Sigmoid colon (tissue), 7 donors: ENCODE results near the gene USP9X. TPM values are rescaled to one million over a fixed set of nuclear protein-coding genes. Genes with fewer than 3 reads are reported as not detected.

Experiments
- DNase-seq: peaks from one replicate; pipeline ENCODE4 v3.0.0-alpha.2; 2019
- H3K27ac ChIP-seq, 4 donors: fragments of 200-600 bp; sonication (generic); one replicate each; pipeline ENCODE4 v1.5.1; 2016 to 2019; ENCODE audit warnings: mild to moderate bottlenecking in 1 of 4
- H3K27me3 ChIP-seq, 3 donors: fragments of 200-600 bp; sonication (generic); one replicate each; pipeline ENCODE4 v1.5.1; 2019; ENCODE audit warnings: mild to moderate bottlenecking in 1 of 3
- H3K36me3 ChIP-seq, 4 donors: fragments of 200-600 bp; sonication (generic); one replicate each; pipeline ENCODE4 v1.5.1; 2016 to 2019
- H3K4me1 ChIP-seq, 4 donors: fragments of 200-600 bp; sonication (generic); one replicate each; pipeline ENCODE4 v1.5.1; 2017 to 2019
- H3K4me3 ChIP-seq, 4 donors: fragments of 200-600 bp; sonication (generic); one replicate each; pipeline ENCODE4 v1.5.1; 2017 to 2019; ENCODE audit warnings: mild to moderate bottlenecking in 2 of 4, moderate library complexity in 1 of 4
- H3K9me3 ChIP-seq, 4 donors: fragments of 200-600 bp in 3 of 4; sonication (generic) in 3 of 4; one replicate each; pipeline versions ENCODE4 v1.5.1 to v1.6.1; 2013 to 2019
- CTCF ChIP-seq, 4 experiments: fragments of 450-650 bp in 3 of 4; fragments of 200-600 bp in 1 of 4; IDR thresholded peaks; one replicate each; pipeline ENCODE4 v1.5.1; 2016 to 2019; ENCODE audit warnings: antibody characterized with exemption in 4 of 4, mild to moderate bottlenecking in 3 of 4, moderate library complexity in 2 of 4
- EP300 ChIP-seq, 4 donors: sonication (generic); formaldehyde crosslinking; IDR thresholded peaks; one replicate each; pipeline ENCODE4 v1.6.1; 2017; ENCODE audit warnings: antibody characterized with exemption in 4 of 4
- POLR2A ChIP-seq, 2 donors: fragments of 450-650 bp; IDR thresholded peaks; one replicate each; pipeline ENCODE4 v1.6.1; 2016; ENCODE audit warnings: antibody characterized with exemption in 2 of 2, mild to moderate bottlenecking in 2 of 2, moderate library complexity in 2 of 2
- POLR2AphosphoS5 ChIP-seq, 4 donors: sonication (generic); formaldehyde crosslinking; IDR thresholded peaks; one replicate each; pipeline ENCODE4 v1.6.1; 2017; ENCODE audit warnings: antibody characterized with exemption in 4 of 4
- WGBS, 2 donors: extraction: QIAGEN DNeasy Blood & Tissue Kit; methylation state at CpG; one replicate each; pipeline ENCODE4 v1.1.7; 2013; 5-methylcytosine and 5-hydroxymethylcytosine counted together
- intact Hi-C: fragments of 100-400 bp; cut with DNase I; formaldehyde crosslinking; loops from one replicate; pipeline ENCODE4 v1.15.1; 2023
- polyA plus RNA-seq, 3 donors: library from polyadenylated mRNA; stranded (reverse); fragments of 200-250 nt; gene quantifications; one replicate each; pipeline ENCODE4 v1.2.3, GENCODE V29; 2013
- total RNA-seq, 4 donors: library from RNA; depleted of rRNA; stranded (reverse); fragments of >200 nt; gene quantifications; one replicate each; pipeline ENCODE4 v1.1.0, GENCODE V29; 2016
- donor health status: healthy with polysubstance abuse.
- donor health status: Bipolar disorder and iron deficiency.
- donor health status: healthy.

The USP9X gene
- total and polyA plus RNA-seq, 7 donors = 9.6 to 84.5 (median 64.3) TPM

- H3K36me3 ChIP-seq = no peaks in the 10 kb centered on the region
- no peak for DNase-seq
- H3K4me1 ChIP-seq = no peaks in the 10 kb centered on the region
- H3K27me3 ChIP-seq = no peaks in the 10 kb centered on the region
- no peaks in the 10 kb centered on the region for H3K9me3 ChIP-seq
- TF ChIP-seq CTCF (IDR thresholded peaks at IDR 0.05) (no peak), POLR2AphosphoS5 (IDR thresholded peaks at IDR 0.05) (no peak), POLR2A (IDR thresholded peaks at IDR 0.05) (no peak), EP300 (IDR thresholded peaks at IDR 0.05) (no peak)
- 52 to 82% methylated on average over 13 of the region's 13 CpGs for WGBS, 2 donors
- intact Hi-C loops = no loop called here
- no peak overlapping the region for H3K27ac ChIP-seq
- no peak overlapping the region for H3K4me3 ChIP-seq
These were observed 174.3 kb downstream of the USP9X start for GRCh38 chrX:41259516-41259915.

GRCh38 chrX:41265615-41266014 lies 180.4 kb downstream of the USP9X start:
- DNase-seq = peak; percentile 83
- Histone ChIP-seq H3K4me3 (peak overlapping the region in 3 of 4 donors; percentile 10 to 30 (median 14)), H3K4me1 (no peaks in the 10 kb centered on the region), H3K27me3 (no peaks in the 10 kb centered on the region), H3K36me3 (no peaks in the 10 kb centered on the region), H3K27ac (peak overlapping the region in 3 of 4 donors; percentile 38 to 60 (median 56)), H3K9me3 (no peaks in the 10 kb centered on the region)
- TF ChIP-seq POLR2A (IDR thresholded peaks at IDR 0.05) = no peak
- no peak for TF ChIP-seq CTCF (IDR thresholded peaks at IDR 0.05)
- TF ChIP-seq POLR2AphosphoS5 (IDR thresholded peaks at IDR 0.05) = peak; percentile 33 to 80 (median 42)
- TF ChIP-seq EP300 (IDR thresholded peaks at IDR 0.05) = peak; percentile 10 to 78 (median 26)
- 37 to 70% methylated on average over 8 of the region's 8 CpGs for WGBS, 2 donors
- intact Hi-C loops = no loop called here

GRCh38 chrX:41273638-41274037 lies 188.4 kb downstream of the USP9X start:
- H3K4me3 ChIP-seq = no peak overlapping the region
- intact Hi-C loops = loop anchor here (10.0 kb wide), 1 partner anchor 171 kb away; the partner anchor contains the start of gene NYX
- TF ChIP-seq EP300 (IDR thresholded peaks at IDR 0.05) (no peak), POLR2AphosphoS5 (IDR thresholded peaks at IDR 0.05) (no peak), CTCF (IDR thresholded peaks at IDR 0.05) (no peak), POLR2A (IDR thresholded peaks at IDR 0.05) (no peak)
- H3K27ac ChIP-seq = no peak overlapping the region
- no peaks in the 10 kb centered on the region for H3K27me3 ChIP-seq
- no peaks in the 10 kb centered on the region for H3K9me3 ChIP-seq
- peaks cover 0 to 20% (median 7%) of the 10 kb centered on the region in 4 donors for H3K4me1 ChIP-seq
- DNase-seq = no peak
- WGBS, 2 donors = 77 to 84% methylated on average over 2 of the region's 2 CpGs
- H3K36me3 ChIP-seq = no peaks in the 10 kb centered on the region

- Histone ChIP-seq H3K27ac (peak overlapping the region; percentile 63 to 83 (median 70)), H3K9me3 (no peaks in the 10 kb centered on the region), H3K4me3 (peak overlapping the region; percentile 33 to 54 (median 51)), H3K27me3 (no peaks in the 10 kb centered on the region), H3K36me3 (no peaks in the 10 kb centered on the region), H3K4me1 (peaks cover 0 to 20% (median 7%) of the 10 kb centered on the region in 4 donors)
- no peak for TF ChIP-seq POLR2AphosphoS5 (IDR thresholded peaks at IDR 0.05)
- peak in 2 of 4 experiments; percentile 23 to 30 for TF ChIP-seq CTCF (IDR thresholded peaks at IDR 0.05)
- TF ChIP-seq EP300 (IDR thresholded peaks at IDR 0.05) = no peak
- 1 to 2% methylated on average over 54 of the region's 54 CpGs for WGBS, 2 donors
- DNase-seq = peak; percentile 86
- intact Hi-C loops = loop anchor here (5.0 to 10.0 kb wide), 2 partner anchors 56 to 169 kb away; partner anchors contain the start of genes DDX3X and NYX
These were observed 190.7 kb downstream of the USP9X start for GRCh38 chrX:41275661-41276609.
